Adrenal gland (tissue), 12 donors: Measurements from ENCODE around the gene PFAS. TPM values are rescaled to one million over a fixed set of nuclear protein-coding genes. Genes with fewer than 3 reads are reported as not detected.

ENCODE experiments used
- DNase-seq, 7 donors: peaks; one replicate each; pipeline ENCODE4 v3.0.0-alpha.2; 2019 to 2020
- H3K27ac ChIP-seq, 5 donors: fragments of 200-600 bp; sonication (generic) in 4 of 5; 1 replicate in 3 of 5; 2 replicates in 2 of 5; pipeline versions ENCODE4 v1.5.1 to v1.8.0; 2016 to 2020; ENCODE audit warnings: mild to moderate bottlenecking in 1 of 5
- H3K27me3 ChIP-seq: fragments of 200-600 bp; 2 replicates; pipeline ENCODE4 v1.8.0; 2021
- H3K36me3 ChIP-seq, 2 donors: fragments of 200-600 bp; replicated peaks in 1 of 2; 1 replicate in 1 of 2; 2 replicates in 1 of 2; pipeline versions ENCODE4 v1.5.1 to v1.8.0; 2018 to 2022
- H3K4me1 ChIP-seq, 2 donors: fragments of 200-600 bp; replicated peaks in 1 of 2; 1 replicate in 1 of 2; 2 replicates in 1 of 2; pipeline versions ENCODE4 v1.5.1 to v1.8.0; 2018 to 2021
- H3K4me3 ChIP-seq, 4 donors: fragments of 200-600 bp; sonication (generic) in 3 of 4; one replicate each; pipeline ENCODE4 v1.5.1; 2016 to 2018
- H3K9me3 ChIP-seq, 3 donors: fragments of 200-600 bp; sonication (generic) in 1 of 3; replicated peaks in 1 of 3; 1 replicate in 2 of 3; 2 replicates in 1 of 3; pipeline versions ENCODE4 v1.5.1 to v1.8.0; 2016 to 2021
- POLR2A ChIP-seq, 2 donors: fragments of 450-650 bp; IDR thresholded peaks; one replicate each; pipeline ENCODE4 v1.6.1; 2017; ENCODE audit warnings: antibody characterized with exemption in 2 of 2, mild to moderate bottlenecking in 2 of 2, moderate library complexity in 1 of 2
- WGBS, 4 donors: extraction: QIAGEN DNeasy Blood & Tissue Kit in 2 of 4; methylation state at CpG; one replicate each; pipeline versions ENCODE4 v1.1.5 to v1.1.7; 2013 to 2017; 5-methylcytosine and 5-hydroxymethylcytosine counted together
- intact Hi-C, 2 donors: fragments of 100-400 bp; cut with DNase I; formaldehyde crosslinking; loops; one replicate each; pipeline versions ENCODE4 v1.14.1 to v1.15.0; 2022 to 2023
- polyA plus RNA-seq, 3 donors: library from polyadenylated mRNA; stranded (reverse); fragments of 200-250 nt in 2 of 3; fragments of 350-450 nt in 1 of 3; fragmentation: Illumina TruSeq in 1 of 3; extraction: RNeasy Lipid Tissue Mini Kit (QIAGEN cat#74804) in 1 of 3; gene quantifications; one replicate each; pipeline ENCODE4 v1.2.3, GENCODE V29; 2013 to 2014
- total RNA-seq, 9 donors: library from RNA; depleted of rRNA in 4 of 9; stranded (reverse); fragments of >200 nt in 4 of 9; fragments of 120-200 nt in 1 of 9; fragmentation: NEBNext Ultra II Directional in 1 of 9; extraction: Animal tissue kit (Norgen Biotek cat#: 25700) in 1 of 9; gene quantifications; one replicate each; pipeline versions ENCODE4 v1.1.0 to v1.2.4, GENCODE V29; 2013 to 2023
- TF ChIP-seq, protein P1 (sequence below), 6 experiments: fragments of 450-650 bp in 4 of 6; fragments of 200-600 bp in 2 of 6; sonication (generic) in 1 of 6; IDR thresholded peaks; 1 replicate in 5 of 6; 2 replicates in 1 of 6; pipeline versions ENCODE4 v1.5.1 to v1.8.0; 2016 to 2021; ENCODE audit warnings: antibody characterized with exemption in 6 of 6, mild to moderate bottlenecking in 2 of 6, moderate library complexity in 1 of 6
- donor health status: healthy with polysubstance abuse.
- donor health status: Bipolar disorder and iron deficiency.
- donor health status: DM: yes; HTN: yes; CAD: no.
- donor health status: DM: no; HTN: no; CAD: no.
- donor health status: DM: no; HTN: no; CAD: no.
- donor health status: DM: yes; HTN: yes; CAD: no.

The PFAS gene
- total and polyA plus RNA-seq, 12 donors = 9.7 to 53.6 (median 21.8) TPM

DNA sequence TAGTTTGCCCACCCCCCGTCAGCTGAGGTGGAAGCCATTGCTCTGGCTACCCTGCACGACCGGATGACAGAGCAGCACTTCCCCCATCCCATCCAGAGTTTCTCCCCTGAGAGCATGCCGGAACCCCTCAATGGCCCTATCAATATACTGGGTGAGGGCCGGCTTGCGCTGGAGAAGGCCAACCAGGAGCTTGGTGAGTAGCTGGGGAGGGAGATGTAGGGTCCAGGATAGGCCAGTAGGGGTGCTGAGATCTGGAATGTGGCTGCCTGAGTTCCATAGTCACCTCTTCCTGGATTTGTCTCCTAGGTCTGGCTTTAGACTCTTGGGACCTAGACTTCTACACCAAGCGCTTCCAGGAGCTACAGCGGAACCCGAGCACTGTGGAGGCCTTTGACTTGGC lies 6.4 kb downstream of the PFAS start:
- WGBS, 4 donors = 88 to 100% (median 96%) methylated on average over 3 to 9 of the region's 9 CpGs
- intact Hi-C loops = no loop called here
- TF ChIP-seq, protein P1, sequence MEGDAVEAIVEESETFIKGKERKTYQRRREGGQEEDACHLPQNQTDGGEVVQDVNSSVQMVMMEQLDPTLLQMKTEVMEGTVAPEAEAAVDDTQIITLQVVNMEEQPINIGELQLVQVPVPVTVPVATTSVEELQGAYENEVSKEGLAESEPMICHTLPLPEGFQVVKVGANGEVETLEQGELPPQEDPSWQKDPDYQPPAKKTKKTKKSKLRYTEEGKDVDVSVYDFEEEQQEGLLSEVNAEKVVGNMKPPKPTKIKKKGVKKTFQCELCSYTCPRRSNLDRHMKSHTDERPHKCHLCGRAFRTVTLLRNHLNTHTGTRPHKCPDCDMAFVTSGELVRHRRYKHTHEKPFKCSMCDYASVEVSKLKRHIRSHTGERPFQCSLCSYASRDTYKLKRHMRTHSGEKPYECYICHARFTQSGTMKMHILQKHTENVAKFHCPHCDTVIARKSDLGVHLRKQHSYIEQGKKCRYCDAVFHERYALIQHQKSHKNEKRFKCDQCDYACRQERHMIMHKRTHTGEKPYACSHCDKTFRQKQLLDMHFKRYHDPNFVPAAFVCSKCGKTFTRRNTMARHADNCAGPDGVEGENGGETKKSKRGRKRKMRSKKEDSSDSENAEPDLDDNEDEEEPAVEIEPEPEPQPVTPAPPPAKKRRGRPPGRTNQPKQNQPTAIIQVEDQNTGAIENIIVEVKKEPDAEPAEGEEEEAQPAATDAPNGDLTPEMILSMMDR (IDR thresholded peaks at IDR 0.05) = no peak
- TF ChIP-seq POLR2A (IDR thresholded peaks at IDR 0.05) = no peak
- H3K27me3 ChIP-seq = no peaks in the 10 kb centered on the region
- H3K36me3 ChIP-seq = peaks cover 0 to 40% of the 10 kb centered on the region in 2 donors
- DNase-seq = no peak
- no peaks in the 10 kb centered on the region for H3K4me1 ChIP-seq
- H3K27ac ChIP-seq = no peak overlapping the region
- no peak overlapping the region for H3K4me3 ChIP-seq
- no peaks in the 10 kb centered on the region for H3K9me3 ChIP-seq

DNA sequence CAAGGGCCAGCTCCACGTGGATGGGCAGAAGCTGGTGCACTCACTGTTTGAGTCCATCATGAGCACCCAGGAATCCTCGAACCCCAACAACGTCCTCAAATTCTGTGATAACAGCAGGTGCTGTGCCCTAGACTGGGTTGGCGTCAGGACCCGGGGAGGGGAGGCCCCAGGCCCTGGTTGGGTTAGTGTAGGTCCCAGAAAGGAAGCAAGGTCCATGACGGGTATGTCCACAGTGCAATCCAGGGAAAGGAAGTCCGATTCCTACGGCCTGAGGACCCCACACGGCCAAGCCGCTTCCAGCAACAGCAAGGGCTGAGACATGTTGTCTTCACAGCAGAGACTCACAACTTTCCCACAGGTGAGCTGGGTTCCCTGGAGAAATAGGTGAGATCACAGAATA lies 7.2 kb downstream of the PFAS start:
- Histone ChIP-seq H3K27me3 (no peaks in the 10 kb centered on the region), H3K4me3 (no peak overlapping the region), H3K4me1 (no peaks in the 10 kb centered on the region), H3K27ac (no peak overlapping the region), H3K36me3 (peaks cover 0 to 40% of the 10 kb centered on the region in 2 donors), H3K9me3 (no peaks in the 10 kb centered on the region)
- intact Hi-C loops = no loop called here
- no peak for DNase-seq
- WGBS, 4 donors = 87 to 95% (median 90%) methylated on average over 10 of the region's 10 CpGs
- TF ChIP-seq, protein P1 (IDR thresholded peaks at IDR 0.05) = no peak
- TF ChIP-seq POLR2A (IDR thresholded peaks at IDR 0.05) = no peak

DNA sequence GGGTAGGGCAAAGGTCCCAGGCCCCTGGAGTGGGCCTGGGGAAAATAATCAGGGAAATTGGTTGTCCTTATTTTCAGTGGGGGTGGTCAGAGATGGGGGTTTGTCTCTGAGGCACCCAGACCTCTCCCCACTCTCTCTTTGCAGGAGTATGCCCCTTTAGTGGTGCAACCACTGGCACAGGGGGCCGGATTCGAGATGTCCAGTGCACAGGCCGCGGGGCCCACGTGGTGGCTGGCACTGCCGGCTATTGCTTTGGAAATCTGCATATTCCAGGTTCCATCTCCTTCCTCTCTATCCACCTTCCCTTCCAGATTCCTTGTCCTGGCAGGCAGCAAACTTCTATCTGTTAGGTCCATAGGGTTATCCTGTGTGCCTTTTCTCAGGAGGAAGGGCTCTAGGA lies 7.6 kb downstream of the PFAS start:
- no peak for TF ChIP-seq POLR2A (IDR thresholded peaks at IDR 0.05)
- TF ChIP-seq, protein P1 (IDR thresholded peaks at IDR 0.05) = no peak
- no peaks in the 10 kb centered on the region for H3K9me3 ChIP-seq
- 97 to 100% (median 99%) methylated on average over 4 to 6 of the region's 6 CpGs for WGBS, 4 donors
- peaks cover 0 to 40% of the 10 kb centered on the region in 2 donors for H3K36me3 ChIP-seq
- no peak for DNase-seq
- no peak overlapping the region for H3K4me3 ChIP-seq
- no peaks in the 10 kb centered on the region for H3K27me3 ChIP-seq
- intact Hi-C loops = no loop called here
- H3K27ac ChIP-seq = no peak overlapping the region
- H3K4me1 ChIP-seq = no peaks in the 10 kb centered on the region

DNA sequence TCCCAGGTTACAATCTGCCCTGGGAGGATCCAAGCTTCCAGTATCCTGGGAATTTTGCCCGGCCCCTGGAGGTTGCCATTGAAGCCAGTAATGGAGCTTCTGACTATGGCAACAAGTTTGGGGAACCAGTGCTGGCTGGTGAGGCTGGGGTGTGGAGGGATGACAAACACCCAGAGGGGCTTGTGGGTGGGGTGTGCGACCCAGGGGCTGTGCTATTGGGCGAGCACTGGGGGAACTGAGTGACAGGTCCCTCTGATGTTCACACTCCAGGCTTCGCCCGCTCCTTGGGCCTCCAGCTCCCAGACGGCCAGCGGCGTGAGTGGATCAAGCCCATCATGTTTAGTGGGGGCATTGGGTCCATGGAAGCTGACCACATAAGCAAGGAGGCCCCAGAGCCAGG lies 8.7 kb downstream of the PFAS start:
- intact Hi-C loops = no loop called here
- H3K4me3 ChIP-seq = no peak overlapping the region
- H3K27me3 ChIP-seq = no peaks in the 10 kb centered on the region
- no peaks in the 10 kb centered on the region for H3K9me3 ChIP-seq
- no peak overlapping the region for H3K27ac ChIP-seq
- no peak for DNase-seq
- TF ChIP-seq, protein P1 (IDR thresholded peaks at IDR 0.05) = no peak
- TF ChIP-seq POLR2A (IDR thresholded peaks at IDR 0.05) = no peak
- no peaks in the 10 kb centered on the region for H3K4me1 ChIP-seq
- peaks cover 0 to 46% of the 10 kb centered on the region in 2 donors for H3K36me3 ChIP-seq
- WGBS, 4 donors = 93 to 98% (median 96%) methylated on average over 5 to 8 of the region's 8 CpGs
